NCI-H345 treated with DMSO at 0.1 percent for 48 hours (cell line): ENCODE data around the gene RBM17.
"Not testable (repeated sequence)": the region's sequence is repeated elsewhere in the genome, so short reads cannot be mapped to it uniquely, and the experiment has no call there.

ENCODE experiments used
- DNase-seq: peaks from one replicate; lab custom pipeline; 2025; ENCODE audit not compliant: unreplicated experiment; lab: John Stamatoyannopoulos, UW

The RBM17 gene

GRCh38 chr10:6153845-6154244, 65.0 kb downstream of the RBM17 start:
- no peak for DNase-seq

- no peak for DNase-seq
Measured at GRCh38 chr10:6154566-6154965, 65.7 kb downstream of the RBM17 start.

- no peak for DNase-seq
Measured at GRCh38 chr10:6158276-6158675, 69.4 kb downstream of the RBM17 start.

- no peak for DNase-seq
Measured at GRCh38 chr10:6161921-6162320, 73.1 kb downstream of the RBM17 start.

GRCh38 chr10:6162589-6163356, 73.9 kb downstream of the RBM17 start:
- DNase-seq = no peak

GRCh38 chr10:6163364-6164270, 74.8 kb downstream of the RBM17 start:
- DNase-seq = peak; percentile 44

GRCh38 chr10:6164271-6165095, 75.6 kb downstream of the RBM17 start:
- no peak for DNase-seq

- DNase-seq = no peak
Measured at GRCh38 chr10:6165221-6165725, 76.4 kb downstream of the RBM17 start.

- not testable (repeated sequence) for DNase-seq
Measured at GRCh38 chr10:6165933-6166332, 77.1 kb downstream of the RBM17 start.
